RCC 7860 (cell line): ENCODE data around the gene TRIM62.
"Not testable (repeated sequence)": the region's sequence is repeated elsewhere in the genome, so short reads cannot be mapped to it uniquely, and the experiment has no call there.

Source experiments
- DNase-seq: peaks from one replicate; pipeline ENCODE4 v3.0.0-alpha.2; 2015; ENCODE audit warnings: low spot score
- FAIRE-seq: peaks from 2 replicates; lab custom pipeline; 2012; peaks lifted over from hg19 to GRCh38; lab: Jason Lieb, UNC

Gene TRIM62

GRCh38 chr1:33117440-33118085 is 64.3 kb downstream of the TRIM62 start:
- DNase-seq (no peak), FAIRE-seq (no peak)

- DNase-seq = no peak
- FAIRE-seq = no peak
Observed at GRCh38 chr1:33111965-33112364, 69.9 kb downstream of the TRIM62 start.

GRCh38 chr1:33110477-33110876 is 71.4 kb downstream of the TRIM62 start:
- DNase-seq (no peak), FAIRE-seq (no peak)

- FAIRE-seq, DNase-seq: not testable (repeated sequence)
Observed at GRCh38 chr1:33100119-33100415, 81.8 kb downstream of the TRIM62 start.

GRCh38 chr1:33099290-33100118 is 82.3 kb downstream of the TRIM62 start:
- DNase-seq (peak; percentile 100), FAIRE-seq (peak; percentile 99)

GRCh38 chr1:33098371-33098770 is 83.5 kb downstream of the TRIM62 start:
- FAIRE-seq (peak; percentile 23), DNase-seq (no peak)

- DNase-seq = no peak
- no peak for FAIRE-seq
Observed at GRCh38 chr1:33097762-33098161, 84.1 kb downstream of the TRIM62 start.

- FAIRE-seq (no peak), DNase-seq (peak; percentile 63)
Observed at GRCh38 chr1:33097137-33097611, 84.7 kb downstream of the TRIM62 start.

GRCh38 chr1:33096363-33097005 is 85.4 kb downstream of the TRIM62 start:
- no peak for FAIRE-seq

More at GRCh38 chr1:33096363-33097005, 85.4 kb downstream of the TRIM62 start:
- DNase-seq = no peak
